ENCODE results near the gene C9orf78. TPM values are rescaled to one million over a fixed set of nuclear protein-coding genes. Genes with fewer than 3 reads are reported as not detected.

C9orf78 gene
- total RNA-seq, 2 donors from 2014 or later: 63.7 to 76.8 TPM

DNA sequence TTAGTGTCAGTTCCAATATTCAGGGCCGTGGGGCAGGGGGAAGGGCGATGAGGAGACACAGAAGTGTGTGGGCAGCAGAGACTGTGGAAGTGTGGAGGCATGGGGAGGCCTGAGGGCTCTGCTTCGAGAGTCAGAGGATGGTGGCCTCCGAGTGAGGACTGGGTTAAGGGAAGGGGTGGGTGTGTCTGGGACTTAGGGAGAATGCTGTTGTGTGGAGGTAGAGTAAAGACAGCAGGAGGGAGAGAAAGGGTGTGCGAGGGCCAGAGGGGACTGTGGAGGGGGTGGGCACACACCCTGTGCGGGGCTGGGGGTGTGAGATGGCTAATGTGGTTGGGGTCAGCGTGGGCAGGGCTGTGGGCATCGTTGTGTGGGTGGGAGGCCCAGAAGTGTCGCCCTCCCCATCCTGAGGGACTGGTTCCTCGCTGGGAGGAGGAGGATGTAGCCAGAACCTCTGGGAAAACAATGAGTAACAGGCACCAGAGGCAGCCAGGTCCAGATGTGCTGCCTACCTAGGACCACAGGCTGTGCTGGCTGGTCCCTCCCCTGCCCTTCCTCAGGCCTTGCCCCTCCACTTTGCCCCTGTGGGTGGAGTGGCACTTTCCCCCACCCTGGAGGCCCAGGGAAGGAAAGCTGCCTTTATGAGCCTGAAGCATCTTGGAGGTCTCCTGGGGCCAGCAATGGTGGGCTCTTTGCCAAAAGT is 4.4 kb upstream of the C9orf78 start:
- Histone ChIP-seq H3K36me3 (no peaks in the 10 kb centered on the region), H3K27me3 (replicated peaks; ENCODE audit: insufficient read depth) (no peaks in the 10 kb centered on the region), H3K27ac (no peak overlapping the region), H3K4me1 (replicated peaks) (no peaks in the 10 kb centered on the region), H3K4me3 (no peak overlapping the region), H3K9me3 (no peaks in the 10 kb centered on the region)
- DNase-seq (ENCODE audit: low spot score): no peak
- TF ChIP-seq POLR2AphosphoS5 (IDR thresholded peaks at IDR 0.05): no peak
- TF ChIP-seq, protein P1, sequence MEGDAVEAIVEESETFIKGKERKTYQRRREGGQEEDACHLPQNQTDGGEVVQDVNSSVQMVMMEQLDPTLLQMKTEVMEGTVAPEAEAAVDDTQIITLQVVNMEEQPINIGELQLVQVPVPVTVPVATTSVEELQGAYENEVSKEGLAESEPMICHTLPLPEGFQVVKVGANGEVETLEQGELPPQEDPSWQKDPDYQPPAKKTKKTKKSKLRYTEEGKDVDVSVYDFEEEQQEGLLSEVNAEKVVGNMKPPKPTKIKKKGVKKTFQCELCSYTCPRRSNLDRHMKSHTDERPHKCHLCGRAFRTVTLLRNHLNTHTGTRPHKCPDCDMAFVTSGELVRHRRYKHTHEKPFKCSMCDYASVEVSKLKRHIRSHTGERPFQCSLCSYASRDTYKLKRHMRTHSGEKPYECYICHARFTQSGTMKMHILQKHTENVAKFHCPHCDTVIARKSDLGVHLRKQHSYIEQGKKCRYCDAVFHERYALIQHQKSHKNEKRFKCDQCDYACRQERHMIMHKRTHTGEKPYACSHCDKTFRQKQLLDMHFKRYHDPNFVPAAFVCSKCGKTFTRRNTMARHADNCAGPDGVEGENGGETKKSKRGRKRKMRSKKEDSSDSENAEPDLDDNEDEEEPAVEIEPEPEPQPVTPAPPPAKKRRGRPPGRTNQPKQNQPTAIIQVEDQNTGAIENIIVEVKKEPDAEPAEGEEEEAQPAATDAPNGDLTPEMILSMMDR (IDR thresholded peaks at IDR 0.05): no peak
- TF ChIP-seq POLR2A (IDR thresholded peaks at IDR 0.05): no peak
- WGBS: 80% methylated on average over 10 of the region's 10 CpGs
- intact Hi-C loops (cut with DNase I): loop anchor here (5.0 kb wide), 1 partner anchor 43 kb away; no protein-coding TSS in a partner anchor

DNA sequence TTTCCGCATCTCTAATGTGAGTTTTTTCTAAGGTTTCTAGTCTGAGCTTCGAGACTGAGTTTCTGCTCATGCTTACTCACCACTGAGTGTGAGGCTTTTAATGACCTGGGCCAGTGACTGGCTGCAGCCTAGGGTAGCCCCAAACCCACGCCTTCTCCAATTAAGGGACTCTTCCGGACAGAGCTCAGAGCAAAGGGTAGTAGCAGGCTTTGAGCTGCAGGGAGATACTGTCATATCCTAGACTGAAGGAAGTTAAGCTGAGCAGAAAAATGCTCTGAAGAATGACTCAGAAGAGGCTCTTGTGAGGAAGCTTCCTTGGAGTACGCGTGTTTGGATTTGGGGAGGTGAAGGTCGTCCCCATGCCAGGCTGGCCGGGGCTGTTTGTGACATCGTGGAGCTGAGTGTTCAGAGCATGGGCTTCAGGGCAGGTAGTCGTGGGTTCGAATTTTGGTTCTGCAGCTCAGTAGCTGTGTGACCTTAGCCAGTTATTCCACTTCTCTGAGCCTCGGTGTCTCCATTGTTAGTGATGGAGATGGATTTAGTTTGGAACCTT is 3.7 kb upstream of the C9orf78 start:
- intact Hi-C loops (cut with DNase I): loop anchor here (5.0 kb wide), 1 partner anchor 44 kb away; no protein-coding TSS in a partner anchor
- H3K4me1 ChIP-seq (replicated peaks): no peaks in the 10 kb centered on the region
- no peaks in the 10 kb centered on the region for H3K27me3 ChIP-seq (replicated peaks; ENCODE audit: insufficient read depth)
- no peaks in the 10 kb centered on the region for H3K36me3 ChIP-seq
- H3K4me3 ChIP-seq: no peak overlapping the region
- no peak for DNase-seq (ENCODE audit: low spot score)
- no peaks in the 10 kb centered on the region for H3K9me3 ChIP-seq
- H3K27ac ChIP-seq: no peak overlapping the region
- 84% methylated on average over 12 of the region's 12 CpGs for WGBS
- TF ChIP-seq, protein P1 (IDR thresholded peaks at IDR 0.05): no peak
- TF ChIP-seq POLR2A (IDR thresholded peaks at IDR 0.05) (no peak), POLR2AphosphoS5 (IDR thresholded peaks at IDR 0.05) (no peak)

DNA sequence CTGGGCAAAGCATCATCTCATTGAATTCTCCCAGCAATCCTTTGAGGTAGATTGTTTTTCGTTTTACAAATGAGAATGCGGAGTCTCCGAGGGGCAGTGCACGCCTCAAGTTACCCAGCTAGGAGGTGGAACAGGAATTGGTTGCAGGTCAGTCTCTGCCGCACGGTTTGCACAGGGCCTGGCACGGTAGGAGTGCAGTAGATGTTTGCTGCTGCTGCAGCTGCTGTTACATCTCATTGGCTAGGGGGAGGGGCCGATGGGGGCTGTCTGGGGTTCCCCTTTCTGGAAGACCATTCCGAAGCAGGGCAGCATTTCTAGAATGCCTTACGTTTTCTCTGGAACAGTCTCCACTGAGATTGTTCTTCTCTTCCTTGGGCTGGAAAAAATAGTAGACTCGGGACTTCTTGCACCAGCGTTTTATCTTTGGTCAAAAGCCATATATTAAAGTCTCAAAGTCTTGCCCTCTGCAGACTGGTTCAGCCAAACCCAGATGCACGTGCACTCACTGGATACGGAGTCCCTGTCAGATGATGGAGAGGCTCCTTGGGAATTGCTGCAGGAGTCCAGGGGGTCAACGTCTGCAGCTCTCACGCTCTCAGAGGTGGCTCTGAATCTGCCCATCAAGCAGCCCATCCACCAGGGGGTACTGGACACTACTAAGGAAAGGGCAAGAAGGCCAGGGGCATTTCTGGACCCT is 1.4 kb upstream of the C9orf78 start:
- TF ChIP-seq POLR2A (IDR thresholded peaks at IDR 0.05) (no peak), POLR2AphosphoS5 (IDR thresholded peaks at IDR 0.05) (no peak)
- TF ChIP-seq, protein P1 (IDR thresholded peaks at IDR 0.05): no peak
- Histone ChIP-seq H3K4me3 (peak overlapping the region; percentile 97 to 99), H3K36me3 (no peaks in the 10 kb centered on the region), H3K9me3 (no peaks in the 10 kb centered on the region), H3K4me1 (replicated peaks) (no peaks in the 10 kb centered on the region), H3K27me3 (replicated peaks; ENCODE audit: insufficient read depth) (no peaks in the 10 kb centered on the region), H3K27ac (peak overlapping the region; percentile 84 to 90)
- 28% methylated on average over 16 of the region's 16 CpGs for WGBS
- intact Hi-C loops (cut with DNase I): loop anchor here (5.0 kb wide), 1 partner anchor 46 kb away; no protein-coding TSS in a partner anchor
- no peak for DNase-seq (ENCODE audit: low spot score)

DNA sequence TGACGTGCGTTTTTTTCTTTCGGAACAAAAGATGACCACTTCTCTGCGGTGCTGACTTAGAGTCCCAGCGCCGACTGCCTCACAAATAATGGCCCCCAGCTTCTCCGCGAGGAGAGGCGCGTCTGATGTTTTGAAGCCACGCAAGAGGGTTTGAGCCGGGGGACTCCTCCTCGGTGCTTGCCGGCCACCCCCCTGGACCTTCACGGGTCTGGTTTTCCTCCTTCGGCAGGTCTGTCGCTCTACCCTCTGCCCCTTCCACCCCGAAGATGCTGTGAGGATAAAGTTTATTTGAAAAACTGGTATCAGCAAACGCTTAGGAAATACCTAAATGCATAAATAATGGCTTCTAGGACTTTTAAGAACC is 767 bp upstream of the C9orf78 start:
- Histone ChIP-seq H3K36me3 (no peaks in the 10 kb centered on the region), H3K4me3 (peak overlapping the region; percentile 97 to 99), H3K4me1 (replicated peaks) (no peaks in the 10 kb centered on the region), H3K27ac (peak overlapping the region; percentile 84 to 90), H3K9me3 (no peaks in the 10 kb centered on the region), H3K27me3 (replicated peaks; ENCODE audit: insufficient read depth) (no peaks in the 10 kb centered on the region)
- no peak for TF ChIP-seq POLR2AphosphoS5 (IDR thresholded peaks at IDR 0.05)
- TF ChIP-seq POLR2A (IDR thresholded peaks at IDR 0.05): no peak
- TF ChIP-seq, protein P1 (IDR thresholded peaks at IDR 0.05): no peak
- intact Hi-C loops (cut with DNase I): loop anchor here (5.0 kb wide), 1 partner anchor 46 kb away; no protein-coding TSS in a partner anchor
- DNase-seq (ENCODE audit: low spot score): no peak
- under 1% methylated on average over 19 of the region's 19 CpGs for WGBS
